WTC11 (cell line): Measurements from ENCODE around the gene IL12RB1. TPM values are rescaled to one million over a fixed set of nuclear protein-coding genes. Genes with fewer than 3 reads are reported as not detected.

Source experiments
- ATAC-seq: fragments of 200-7000 bp; cut with Tn5 transposase; 2 replicates; pipeline ENCODE4 v1.10.0; 2021; ENCODE audit warnings: mild to moderate bottlenecking, moderate library complexity
- CTCF ChIA-PET: fragments of 300-600 bp; sonication (Branson Sonifier 250); formaldehyde crosslinking; loops from one replicate; lab custom pipeline; 2021; ENCODE audit warnings: antibody characterized with exemption; lab: Charles Lee
- POLR2A ChIA-PET: fragments of 350-600 bp; sonication (Branson Sonifier 250); formaldehyde crosslinking; loops from one replicate; lab custom pipeline; 2021; ENCODE audit warnings: antibody characterized with exemption; lab: Charles Lee
- DNase-seq: peaks from one replicate; pipeline ENCODE4 v3.0.0; 2021; ENCODE audit warnings: low spot score
- H3K27ac Mint-ChIP-seq: 2 replicates; pipeline ENCODE4 v1.8.0; 2021; ENCODE audit warnings: mixed read lengths
- H3K27me3 Mint-ChIP-seq: 2 replicates; pipeline ENCODE4 v1.8.0; 2021; ENCODE audit warnings: low read depth, mild to moderate bottlenecking, moderate library complexity, mixed read lengths
- H3K36me3 Mint-ChIP-seq: 2 replicates; pipeline ENCODE4 v1.8.0; 2021; ENCODE audit warnings: mixed read lengths
- H3K4me1 Mint-ChIP-seq: 2 replicates; pipeline ENCODE4 v1.8.0; 2022; ENCODE audit warnings: mixed read lengths
- H3K4me3 Mint-ChIP-seq: 2 replicates; pipeline ENCODE4 v1.8.0; 2021; ENCODE audit warnings: mild to moderate bottlenecking, moderate library complexity, mixed read lengths
- H3K9me3 Mint-ChIP-seq: 2 replicates; pipeline ENCODE4 v1.8.0; 2021; ENCODE audit warnings: mixed read lengths
- CREM ChIP-seq: sonication (generic); formaldehyde crosslinking; IDR thresholded peaks from 2 replicates; pipeline ENCODE4 v1.8.1; 2022; ENCODE audit warnings: mild to moderate bottlenecking, missing genetic modification reagents, moderate library complexity
- ELF4 ChIP-seq: sonication (generic); formaldehyde crosslinking; IDR thresholded peaks from 2 replicates; pipeline ENCODE4 v1.8.1; 2022; ENCODE audit warnings: low read depth, mild to moderate bottlenecking, moderate library complexity, missing genetic modification reagents
- ETV6 ChIP-seq: sonication (generic); formaldehyde crosslinking; IDR thresholded peaks from 2 replicates; pipeline ENCODE4 v1.8.1; 2022; ENCODE audit warnings: mild to moderate bottlenecking, missing genetic modification reagents
- GABPB1 ChIP-seq: sonication (generic); formaldehyde crosslinking; IDR thresholded peaks from 2 replicates; pipeline ENCODE4 v1.8.1; 2023; ENCODE audit warnings: mild to moderate bottlenecking, missing genetic modification reagents
- GTF2I ChIP-seq: fragments of 250-450 bp; sonication (Bioruptor Pico); conservative IDR thresholded peaks from 2 replicates; pipeline ENCODE4 v1.4.0; 2021; ENCODE audit warnings: mild to moderate bottlenecking
- HMGA2 ChIP-seq: fragments of 250-450 bp; sonication (Bioruptor Pico); IDR thresholded peaks from 2 replicates; pipeline ENCODE4 v1.4.0; 2021; ENCODE audit warnings: mild to moderate bottlenecking, moderate library complexity
- IRF2 ChIP-seq: sonication (generic); formaldehyde crosslinking; IDR thresholded peaks from 2 replicates; pipeline ENCODE4 v1.8.0; 2022; ENCODE audit warnings: low read depth, missing genetic modification reagents, borderline replicate concordance
- NFYB ChIP-seq: sonication (generic); formaldehyde crosslinking; conservative IDR thresholded peaks from 2 replicates; pipeline ENCODE4 v1.8.0; 2022; ENCODE audit warnings: low read depth, missing genetic modification reagents
- RELA ChIP-seq: sonication (generic); formaldehyde crosslinking; IDR thresholded peaks from 2 replicates; pipeline ENCODE4 v1.8.1; 2022; ENCODE audit warnings: missing genetic modification reagents, mild to moderate bottlenecking, borderline replicate concordance
- SMAD3 ChIP-seq: sonication (generic); formaldehyde crosslinking; IDR thresholded peaks from 2 replicates; pipeline ENCODE4 v1.8.0; 2022; ENCODE audit warnings: missing genetic modification reagents, mild to moderate bottlenecking, borderline replicate concordance
- TCF7 ChIP-seq: sonication (generic); formaldehyde crosslinking; IDR thresholded peaks from 2 replicates; pipeline ENCODE4 v1.8.0; 2022; ENCODE audit warnings: mild to moderate bottlenecking, low read depth, missing genetic modification reagents, moderate library complexity
- TEAD1 ChIP-seq: sonication (generic); formaldehyde crosslinking; IDR thresholded peaks from 2 replicates; pipeline ENCODE4 v1.8.0; 2022; ENCODE audit warnings: mild to moderate bottlenecking, missing genetic modification reagents
- TP53 ChIP-seq: sonication (generic); formaldehyde crosslinking; IDR thresholded peaks from 2 replicates; pipeline ENCODE4 v1.8.1; 2023; ENCODE audit warnings: mild to moderate bottlenecking, missing genetic modification reagents
- ZBTB21 ChIP-seq: sonication (generic); formaldehyde crosslinking; IDR thresholded peaks from 2 replicates; pipeline ENCODE4 v1.8.1; 2023; ENCODE audit warnings: mild to moderate bottlenecking, missing genetic modification reagents, borderline replicate concordance
- ZNF138 ChIP-seq: sonication (generic); formaldehyde crosslinking; conservative IDR thresholded peaks from 2 replicates; pipeline ENCODE4 v1.8.1; 2022; ENCODE audit warnings: mild to moderate bottlenecking, moderate library complexity, missing genetic modification reagents
- ZNF263 ChIP-seq: sonication (generic); formaldehyde crosslinking; IDR thresholded peaks from 2 replicates; pipeline ENCODE4 v1.8.1; 2022; ENCODE audit warnings: low read depth, mild to moderate bottlenecking, moderate library complexity, missing genetic modification reagents
- ZNF317 ChIP-seq: sonication (generic); formaldehyde crosslinking; IDR thresholded peaks from 2 replicates; pipeline ENCODE4 v1.8.1; 2023; ENCODE audit warnings: low read depth, mild to moderate bottlenecking, moderate library complexity, missing genetic modification reagents, borderline replicate concordance
- ZNF416 ChIP-seq: fragments of 250-450 bp; sonication (Bioruptor Pico); IDR thresholded peaks from 2 replicates; pipeline ENCODE4 v1.9.0; 2021; ENCODE audit warnings: mild to moderate bottlenecking, inconsistent platforms
- total RNA-seq: library from RNA; stranded (reverse); gene quantifications from 3 replicates; pipeline ENCODE4 v1.2.3, GENCODE V29; 2021
- TF ChIP-seq, protein P1 (sequence below): sonication (generic); formaldehyde crosslinking; IDR thresholded peaks from 2 replicates; pipeline ENCODE4 v1.8.0; 2022; ENCODE audit warnings: mild to moderate bottlenecking, missing genetic modification reagents
- TF ChIP-seq, protein P2 (sequence below): sonication (generic); formaldehyde crosslinking; conservative IDR thresholded peaks from 2 replicates; pipeline ENCODE4 v1.8.1; 2022; ENCODE audit warnings: mild to moderate bottlenecking, missing genetic modification reagents
- TF ChIP-seq, protein P3 (sequence below): sonication (generic); formaldehyde crosslinking; IDR thresholded peaks from 2 replicates; pipeline ENCODE4 v1.8.0; 2023; ENCODE audit warnings: missing genetic modification reagents
- TF ChIP-seq, protein P4 (sequence below): sonication (generic); formaldehyde crosslinking; IDR thresholded peaks from 2 replicates; pipeline ENCODE4 v1.8.1; 2022; ENCODE audit warnings: missing genetic modification reagents, borderline replicate concordance
- TF ChIP-seq, protein P5 (sequence below): sonication (generic); formaldehyde crosslinking; IDR thresholded peaks from 2 replicates; pipeline ENCODE4 v1.8.0; 2022; ENCODE audit warnings: mild to moderate bottlenecking, missing genetic modification reagents
- TF ChIP-seq, protein P6 (sequence below): sonication (generic); formaldehyde crosslinking; IDR thresholded peaks from 2 replicates; pipeline ENCODE4 v1.8.1; 2023; ENCODE audit warnings: mild to moderate bottlenecking, missing genetic modification reagents, moderate library complexity
- TF ChIP-seq, protein P7 (sequence below): sonication (generic); formaldehyde crosslinking; IDR thresholded peaks from 2 replicates; pipeline ENCODE4 v1.8.0; 2022; ENCODE audit warnings: mild to moderate bottlenecking, missing genetic modification reagents

The IL12RB1 gene
- total RNA-seq, 1 experiment from 2014 or later: not detected

GRCh38 chr19:18096258-18096657 is 9.5 kb upstream of the IL12RB1 start:
- ChIA-PET POLR2A (no interaction called here), CTCF (interaction anchor here (0.5 kb wide), 1 partner anchor 113 kb away, joined by 5 read pairs; no protein-coding TSS in a partner anchor)
- peaks cover 22% of the 10 kb centered on the region for H3K4me1 Mint-ChIP-seq
- no peak overlapping the region for H3K4me3 Mint-ChIP-seq
- TF ChIP-seq, protein P1, sequence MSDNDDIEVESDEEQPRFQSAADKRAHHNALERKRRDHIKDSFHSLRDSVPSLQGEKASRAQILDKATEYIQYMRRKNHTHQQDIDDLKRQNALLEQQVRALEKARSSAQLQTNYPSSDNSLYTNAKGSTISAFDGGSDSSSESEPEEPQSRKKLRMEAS (CRISPR knock-in tag): no peak
- no peak for TF ChIP-seq CREM (CRISPR knock-in tag)
- TF ChIP-seq, protein P2, sequence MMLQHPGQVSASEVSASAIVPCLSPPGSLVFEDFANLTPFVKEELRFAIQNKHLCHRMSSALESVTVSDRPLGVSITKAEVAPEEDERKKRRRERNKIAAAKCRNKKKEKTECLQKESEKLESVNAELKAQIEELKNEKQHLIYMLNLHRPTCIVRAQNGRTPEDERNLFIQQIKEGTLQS (CRISPR knock-in tag): no peak
- TF ChIP-seq TEAD1 (CRISPR knock-in tag): no peak
- no peak for TF ChIP-seq HMGA2 (CRISPR knock-in tag)
- TF ChIP-seq ZNF263 (CRISPR knock-in tag): no peak
- no peak for TF ChIP-seq ZNF416 (CRISPR knock-in tag)
- TF ChIP-seq, protein P3, sequence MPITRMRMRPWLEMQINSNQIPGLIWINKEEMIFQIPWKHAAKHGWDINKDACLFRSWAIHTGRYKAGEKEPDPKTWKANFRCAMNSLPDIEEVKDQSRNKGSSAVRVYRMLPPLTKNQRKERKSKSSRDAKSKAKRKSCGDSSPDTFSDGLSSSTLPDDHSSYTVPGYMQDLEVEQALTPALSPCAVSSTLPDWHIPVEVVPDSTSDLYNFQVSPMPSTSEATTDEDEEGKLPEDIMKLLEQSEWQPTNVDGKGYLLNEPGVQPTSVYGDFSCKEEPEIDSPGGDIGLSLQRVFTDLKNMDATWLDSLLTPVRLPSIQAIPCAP: no peak
- TF ChIP-seq ZNF317: no peak
- no peak for TF ChIP-seq GTF2I (CRISPR knock-in tag)
- no peak for TF ChIP-seq RELA
- TF ChIP-seq, protein P4, sequence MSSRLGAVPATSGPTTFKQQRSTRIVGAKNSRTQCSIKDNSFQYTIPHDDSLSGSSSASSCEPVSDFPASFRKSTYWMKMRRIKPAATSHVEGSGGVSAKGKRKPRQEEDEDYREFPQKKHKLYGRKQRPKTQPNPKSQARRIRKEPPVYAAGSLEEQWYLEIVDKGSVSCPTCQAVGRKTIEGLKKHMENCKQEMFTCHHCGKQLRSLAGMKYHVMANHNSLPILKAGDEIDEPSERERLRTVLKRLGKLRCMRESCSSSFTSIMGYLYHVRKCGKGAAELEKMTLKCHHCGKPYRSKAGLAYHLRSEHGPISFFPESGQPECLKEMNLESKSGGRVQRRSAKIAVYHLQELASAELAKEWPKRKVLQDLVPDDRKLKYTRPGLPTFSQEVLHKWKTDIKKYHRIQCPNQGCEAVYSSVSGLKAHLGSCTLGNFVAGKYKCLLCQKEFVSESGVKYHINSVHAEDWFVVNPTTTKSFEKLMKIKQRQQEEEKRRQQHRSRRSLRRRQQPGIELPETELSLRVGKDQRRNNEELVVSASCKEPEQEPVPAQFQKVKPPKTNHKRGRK: no peak
- TF ChIP-seq, protein P5, sequence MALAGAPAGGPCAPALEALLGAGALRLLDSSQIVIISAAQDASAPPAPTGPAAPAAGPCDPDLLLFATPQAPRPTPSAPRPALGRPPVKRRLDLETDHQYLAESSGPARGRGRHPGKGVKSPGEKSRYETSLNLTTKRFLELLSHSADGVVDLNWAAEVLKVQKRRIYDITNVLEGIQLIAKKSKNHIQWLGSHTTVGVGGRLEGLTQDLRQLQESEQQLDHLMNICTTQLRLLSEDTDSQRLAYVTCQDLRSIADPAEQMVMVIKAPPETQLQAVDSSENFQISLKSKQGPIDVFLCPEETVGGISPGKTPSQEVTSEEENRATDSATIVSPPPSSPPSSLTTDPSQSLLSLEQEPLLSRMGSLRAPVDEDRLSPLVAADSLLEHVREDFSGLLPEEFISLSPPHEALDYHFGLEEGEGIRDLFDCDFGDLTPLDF: no peak
- TF ChIP-seq TP53: no peak
- no peak for TF ChIP-seq SMAD3 (CRISPR knock-in tag)
- no peak for TF ChIP-seq GABPB1
- H3K36me3 Mint-ChIP-seq: no peaks in the 10 kb centered on the region
- H3K27me3 Mint-ChIP-seq: peaks cover 19% of the 10 kb centered on the region
- H3K27ac Mint-ChIP-seq: no peak overlapping the region
- ATAC-seq: no peak
- H3K9me3 Mint-ChIP-seq: no peaks in the 10 kb centered on the region
- DNase-seq: no peak

- peaks cover 8% of the 10 kb centered on the region for H3K4me1 Mint-ChIP-seq
- H3K36me3 Mint-ChIP-seq: no peaks in the 10 kb centered on the region
- H3K27ac Mint-ChIP-seq: no peak overlapping the region
- H3K4me3 Mint-ChIP-seq: no peak overlapping the region
- CTCF ChIA-PET: interaction anchor here (1.5 kb wide), 1 partner anchor 20 kb away, joined by 8 read pairs; no protein-coding TSS in a partner anchor
- TF ChIP-seq, protein P6, sequence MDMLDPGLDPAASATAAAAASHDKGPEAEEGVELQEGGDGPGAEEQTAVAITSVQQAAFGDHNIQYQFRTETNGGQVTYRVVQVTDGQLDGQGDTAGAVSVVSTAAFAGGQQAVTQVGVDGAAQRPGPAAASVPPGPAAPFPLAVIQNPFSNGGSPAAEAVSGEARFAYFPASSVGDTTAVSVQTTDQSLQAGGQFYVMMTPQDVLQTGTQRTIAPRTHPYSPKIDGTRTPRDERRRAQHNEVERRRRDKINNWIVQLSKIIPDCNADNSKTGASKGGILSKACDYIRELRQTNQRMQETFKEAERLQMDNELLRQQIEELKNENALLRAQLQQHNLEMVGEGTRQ: peak; percentile 91
- TF ChIP-seq ELF4 (CRISPR knock-in tag) (no peak), NFYB (CRISPR knock-in tag) (peak; percentile 74), ZBTB21 (CRISPR knock-in tag) (no peak), ZNF138 (no peak), TP53 (no peak), IRF2 (CRISPR knock-in tag) (no peak), TCF7 (CRISPR knock-in tag) (no peak), ETV6 (CRISPR knock-in tag) (no peak), SMAD3 (CRISPR knock-in tag) (no peak), ZNF317 (no peak)
- TF ChIP-seq, protein P1 (CRISPR knock-in tag): peak; percentile 72
- TF ChIP-seq, protein P7, sequence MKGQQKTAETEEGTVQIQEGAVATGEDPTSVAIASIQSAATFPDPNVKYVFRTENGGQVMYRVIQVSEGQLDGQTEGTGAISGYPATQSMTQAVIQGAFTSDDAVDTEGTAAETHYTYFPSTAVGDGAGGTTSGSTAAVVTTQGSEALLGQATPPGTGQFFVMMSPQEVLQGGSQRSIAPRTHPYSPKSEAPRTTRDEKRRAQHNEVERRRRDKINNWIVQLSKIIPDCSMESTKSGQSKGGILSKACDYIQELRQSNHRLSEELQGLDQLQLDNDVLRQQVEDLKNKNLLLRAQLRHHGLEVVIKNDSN (CRISPR knock-in tag): peak; percentile 88
- TF ChIP-seq, all 79 proteins: peak for 4
- Mint-ChIP-seq H3K9me3 (no peaks in the 10 kb centered on the region), H3K27me3 (peaks cover 6% of the 10 kb centered on the region)
- POLR2A ChIA-PET: no interaction called here
- ATAC-seq (peak; percentile 38), DNase-seq (no peak)
These were observed 6.9 kb upstream of the IL12RB1 start for GRCh38 chr19:18093439-18094161.
